ENCODE data around the gene HERC2.

- TF ChIP-seq CTCF (IDR thresholded peaks at IDR 0.05) (no peak), POLR2A (IDR thresholded peaks at IDR 0.05) (no peak)
Measured at GRCh38 chr15:28107111-28107903, 214.7 kb downstream of the HERC2 start.
